ENCODE measurements around the gene NRXN3.

Gene NRXN3

GRCh38 chr14:79890527-79890926 lies 1720.4 kb downstream of the NRXN3 start:
- no peak for DNase-seq

- no peak for DNase-seq
These were observed 1725.8 kb downstream of the NRXN3 start for GRCh38 chr14:79896009-79896408.

GRCh38 chr14:79899610-79900009 lies 1729.4 kb downstream of the NRXN3 start:
- DNase-seq = no peak

GRCh38 chr14:79904497-79904896 lies 1734.3 kb downstream of the NRXN3 start:
- DNase-seq = no peak

- no peak for DNase-seq
These were observed 1736.8 kb downstream of the NRXN3 start for GRCh38 chr14:79906994-79907393.

- no peak for DNase-seq
These were observed 1739.9 kb downstream of the NRXN3 start for GRCh38 chr14:79910086-79910485.

GRCh38 chr14:79911744-79912143 lies 1741.6 kb downstream of the NRXN3 start:
- DNase-seq = no peak

GRCh38 chr14:79914595-79914994 lies 1744.4 kb downstream of the NRXN3 start:
- no peak for DNase-seq

GRCh38 chr14:79915406-79915805 lies 1745.2 kb downstream of the NRXN3 start:
- DNase-seq = no peak

- no peak for DNase-seq
These were observed 1746.1 kb downstream of the NRXN3 start for GRCh38 chr14:79916281-79916680.

- no peak for DNase-seq
These were observed 1746.7 kb downstream of the NRXN3 start for GRCh38 chr14:79916892-79917291.

Data from activated effector memory CD4-positive, alpha-beta T cell treated with anti-CD3 and anti-CD28 coated beads, Interleukin-2, amount 50 U/mL, for 16 hours (primary cell).